ENCODE measurements around the gene MIA2.
"Not testable (repeated sequence)": the region's sequence is repeated elsewhere in the genome, so short reads cannot be mapped to it uniquely, and the experiment has no call there.

MIA2 gene

DNA sequence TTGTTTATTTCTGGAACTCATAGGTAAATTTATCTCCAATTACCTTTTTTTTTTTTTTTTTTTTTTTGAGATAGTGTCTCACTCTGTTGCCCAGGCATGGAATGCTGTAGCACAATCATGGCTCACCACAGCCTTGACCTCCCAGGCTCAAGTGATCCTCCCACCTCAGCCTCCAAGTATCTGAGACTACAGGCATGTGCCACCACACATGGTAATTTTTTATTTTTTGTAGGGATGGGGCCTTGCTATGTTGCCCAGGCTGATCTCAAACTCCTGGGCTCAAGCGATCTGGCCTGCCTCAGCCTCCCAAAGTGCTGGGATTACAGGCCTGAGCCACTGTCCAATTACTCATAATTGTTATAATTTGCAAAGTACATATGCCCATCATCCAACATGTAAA lies 13.2 kb upstream of the MIA2 start:
- H3K27ac Mint-ChIP-seq; H3K27me3 Mint-ChIP-seq (ENCODE audit: low read depth); H3K4me3 Mint-ChIP-seq; DNase-seq (ENCODE audit: low spot score); H3K36me3 Mint-ChIP-seq (ENCODE audit: low read depth); H3K9me3 Mint-ChIP-seq: not testable (repeated sequence)
- H3K4me1 Mint-ChIP-seq (ENCODE audit: low read depth), result peaks cover 20% of the 10 kb centered on the region

DNA sequence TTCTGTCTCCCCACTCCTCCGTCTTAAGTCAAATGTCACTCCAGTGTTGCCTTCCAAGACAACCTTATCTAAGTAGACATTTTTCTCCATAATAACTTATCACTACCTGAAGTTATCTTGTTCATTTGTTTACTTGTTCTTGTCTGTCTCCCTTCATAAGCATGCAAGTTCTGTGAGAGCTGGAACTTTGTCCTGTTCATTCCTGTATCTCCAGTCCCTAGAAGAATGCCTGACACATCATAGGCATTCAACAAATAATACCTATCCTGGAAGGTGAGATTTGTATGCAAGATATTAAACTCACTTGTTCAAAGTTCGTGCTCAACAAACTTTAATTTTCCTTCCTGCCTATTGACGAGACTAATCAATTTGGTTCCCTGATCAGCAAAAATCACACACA lies 5.7 kb upstream of the MIA2 start:
- Mint-ChIP-seq H3K4me1 (ENCODE audit: low read depth) (peaks cover 44% of the 10 kb centered on the region), H3K27me3 (ENCODE audit: low read depth) (no peaks in the 10 kb centered on the region), H3K9me3 (no peaks in the 10 kb centered on the region), H3K27ac (peak overlapping the region; percentile 97), H3K36me3 (ENCODE audit: low read depth) (peaks cover 5% of the 10 kb centered on the region), H3K4me3 (no peak overlapping the region)
- DNase-seq (ENCODE audit: low spot score), result no peak

DNA sequence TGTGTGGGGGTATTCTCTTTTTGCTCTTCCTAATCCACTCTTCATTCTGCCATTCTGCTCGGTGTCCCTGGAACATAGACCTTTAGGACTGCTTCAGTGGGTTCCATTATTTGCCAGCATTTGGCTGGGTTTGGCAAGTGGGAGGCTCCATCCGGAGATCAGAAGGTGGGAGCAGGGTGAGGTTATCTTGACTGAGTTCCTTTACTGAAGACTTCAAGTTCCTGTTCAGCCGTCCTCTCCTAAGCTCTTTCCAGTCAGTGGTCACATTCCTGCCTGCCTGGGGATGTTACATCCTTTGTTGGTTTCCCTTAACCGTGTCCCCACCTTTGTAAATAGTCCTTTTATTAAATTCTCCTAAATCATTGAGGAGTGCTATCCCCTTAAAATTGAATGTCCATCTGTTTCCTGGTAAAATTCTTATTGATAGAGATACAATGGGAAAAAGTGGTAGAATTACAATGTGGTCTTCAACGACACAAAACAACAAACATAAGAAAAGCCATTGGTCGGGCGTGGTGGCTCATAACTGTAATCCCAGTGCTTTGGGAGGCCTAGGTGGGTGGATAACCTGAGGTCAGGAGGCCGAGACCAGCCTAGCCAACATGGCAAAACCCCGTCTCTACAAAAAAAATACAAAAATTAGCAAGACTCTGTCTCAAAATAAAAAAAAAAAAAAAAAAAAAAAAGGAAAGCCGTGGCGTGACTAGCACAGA lies 5.0 kb upstream of the MIA2 start:
- H3K36me3 Mint-ChIP-seq (ENCODE audit: low read depth), result peaks cover 5% of the 10 kb centered on the region
- H3K4me1 Mint-ChIP-seq (ENCODE audit: low read depth), result peaks cover 46% of the 10 kb centered on the region
- peak overlapping the region; percentile 97 for H3K27ac Mint-ChIP-seq
- H3K9me3 Mint-ChIP-seq, result no peaks in the 10 kb centered on the region
- no peaks in the 10 kb centered on the region for H3K27me3 Mint-ChIP-seq (ENCODE audit: low read depth)
- no peak for DNase-seq (ENCODE audit: low spot score)
- H3K4me3 Mint-ChIP-seq, result peak overlapping the region; percentile 70

DNA sequence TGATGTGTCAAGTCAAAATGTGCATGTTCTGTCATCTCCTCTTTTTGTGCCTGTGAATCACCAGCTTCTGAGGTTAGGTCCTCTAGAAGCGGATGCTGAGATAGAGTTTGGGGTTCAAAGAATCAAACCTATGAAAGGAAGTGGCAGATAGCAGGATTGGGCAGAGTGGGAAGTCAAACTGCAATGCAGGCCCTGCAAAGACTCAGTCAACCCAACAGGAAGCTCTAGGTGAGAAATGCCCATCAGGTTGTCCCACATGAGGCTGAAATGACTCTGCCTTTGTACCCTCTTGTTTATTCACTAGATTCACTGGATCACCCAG lies 4.5 kb upstream of the MIA2 start:
- DNase-seq (ENCODE audit: low spot score), result peak; percentile 83
- Mint-ChIP-seq H3K4me3 (peak overlapping the region; percentile 18), H3K27me3 (ENCODE audit: low read depth) (no peaks in the 10 kb centered on the region), H3K27ac (peak overlapping the region; percentile 97), H3K36me3 (ENCODE audit: low read depth) (peaks cover 5% of the 10 kb centered on the region), H3K4me1 (ENCODE audit: low read depth) (peaks cover 46% of the 10 kb centered on the region), H3K9me3 (no peaks in the 10 kb centered on the region)

DNA sequence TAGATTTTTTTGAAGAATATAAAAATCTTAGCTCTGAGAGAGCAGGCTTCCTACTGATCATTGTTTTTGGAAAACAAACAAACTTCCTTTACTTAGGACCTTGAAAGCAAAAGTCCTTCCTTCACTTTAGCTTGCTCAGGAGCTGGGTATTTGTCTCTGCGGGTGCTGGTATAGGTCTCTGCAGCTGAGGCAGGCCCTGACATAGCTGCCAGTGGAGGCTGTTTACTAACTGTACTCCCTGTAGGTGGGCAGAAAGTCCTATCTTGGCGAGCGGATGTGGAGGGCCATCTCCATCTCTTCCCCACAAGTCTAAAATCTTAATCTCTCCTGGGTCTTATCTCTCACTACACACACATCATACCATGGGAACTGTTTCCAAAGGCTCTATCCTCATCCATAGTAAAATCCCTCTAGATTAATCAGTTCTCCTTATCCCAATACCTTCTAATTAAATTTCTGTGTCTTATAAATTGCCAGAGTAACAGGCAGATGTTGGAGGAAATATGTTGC lies 4.1 kb upstream of the MIA2 start:
- H3K27me3 Mint-ChIP-seq (ENCODE audit: low read depth), result no peaks in the 10 kb centered on the region
- H3K27ac Mint-ChIP-seq, result peak overlapping the region; percentile 97
- no peaks in the 10 kb centered on the region for H3K9me3 Mint-ChIP-seq
- DNase-seq (ENCODE audit: low spot score), result peak; percentile 10
- peaks cover 46% of the 10 kb centered on the region for H3K4me1 Mint-ChIP-seq (ENCODE audit: low read depth)
- H3K4me3 Mint-ChIP-seq, result peak overlapping the region; percentile 18
- peaks cover 5% of the 10 kb centered on the region for H3K36me3 Mint-ChIP-seq (ENCODE audit: low read depth)

DNA sequence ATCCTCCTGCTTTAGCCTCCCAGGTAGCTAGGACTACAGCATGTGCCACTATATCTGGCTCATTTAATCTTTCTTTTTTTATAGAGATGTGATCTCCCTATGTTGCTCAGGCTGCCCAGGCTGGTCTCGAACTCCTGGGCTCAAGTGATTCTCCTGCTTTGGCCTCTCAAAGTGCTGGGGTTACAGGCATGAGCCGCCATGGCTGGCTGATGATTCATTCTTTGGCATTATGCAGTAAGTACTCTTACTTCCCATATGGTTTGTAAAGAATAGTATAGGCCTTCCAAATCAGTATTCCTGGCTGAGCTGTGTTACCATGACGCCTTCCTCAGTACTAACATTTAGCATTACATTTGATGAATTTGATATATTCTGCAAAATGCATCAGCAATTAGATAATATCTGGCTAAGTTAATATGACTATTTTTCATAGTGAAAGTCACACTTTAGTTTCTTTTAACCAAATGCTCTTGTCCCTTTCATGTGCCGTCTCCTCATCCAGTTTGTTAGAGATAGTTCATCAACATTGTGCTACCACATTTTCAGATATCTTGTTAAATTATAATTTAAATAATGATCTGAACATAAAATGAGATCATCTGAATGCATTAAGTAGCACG lies 3.2 kb upstream of the MIA2 start:
- H3K27me3 Mint-ChIP-seq (ENCODE audit: low read depth), result no peaks in the 10 kb centered on the region
- no peaks in the 10 kb centered on the region for H3K9me3 Mint-ChIP-seq
- peaks cover 43% of the 10 kb centered on the region for H3K4me1 Mint-ChIP-seq (ENCODE audit: low read depth)
- no peak for DNase-seq (ENCODE audit: low spot score)
- peaks cover 5% of the 10 kb centered on the region for H3K36me3 Mint-ChIP-seq (ENCODE audit: low read depth)
- H3K27ac Mint-ChIP-seq, result peak overlapping the region; percentile 82
- peak overlapping the region; percentile 37 for H3K4me3 Mint-ChIP-seq

DNA sequence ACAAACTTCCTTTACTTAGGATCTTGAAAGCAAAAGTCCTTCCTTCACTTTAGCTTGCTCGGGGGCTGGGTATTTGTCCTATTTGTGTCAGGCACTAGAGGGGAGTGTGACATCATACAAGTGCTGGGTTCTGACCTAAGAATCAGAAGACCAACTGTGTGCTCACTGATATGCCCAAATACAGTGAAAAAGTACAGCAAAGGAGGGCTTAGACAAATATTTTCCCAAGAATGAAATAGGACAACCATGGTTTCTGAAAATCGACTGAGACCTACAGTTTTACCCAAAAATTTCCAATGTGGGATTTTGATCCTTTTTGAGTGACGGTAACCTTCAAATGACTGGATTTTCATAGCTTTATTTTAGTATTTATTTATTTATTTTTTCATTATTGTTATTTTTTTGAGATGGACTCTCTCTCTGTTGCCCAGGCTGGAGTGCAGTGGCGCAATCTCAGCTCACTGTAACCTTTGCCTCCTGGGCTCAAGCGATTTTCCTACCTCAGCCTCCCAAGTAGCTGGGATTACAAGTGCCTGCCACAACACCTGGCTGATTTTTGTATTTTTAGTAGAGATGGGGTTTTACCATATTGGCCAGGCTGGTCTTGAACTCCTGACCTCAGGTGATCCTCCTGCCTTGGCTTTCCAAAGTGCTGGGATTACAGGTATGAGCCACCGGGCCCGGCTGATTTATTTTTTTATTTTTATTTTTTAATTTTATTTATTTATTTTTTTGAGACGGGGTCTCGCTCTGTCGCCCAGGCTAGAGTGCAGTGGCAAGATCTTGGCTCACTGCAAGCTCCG lies 1.8 kb upstream of the MIA2 start:
- H3K9me3 Mint-ChIP-seq; H3K36me3 Mint-ChIP-seq (ENCODE audit: low read depth); H3K27me3 Mint-ChIP-seq (ENCODE audit: low read depth): not testable (repeated sequence)
- Mint-ChIP-seq H3K27ac (peak overlapping the region; percentile 69), H3K4me1 (ENCODE audit: low read depth) (peaks cover 52% of the 10 kb centered on the region), H3K4me3 (peak overlapping the region; percentile 17)
- DNase-seq (ENCODE audit: low spot score), result peak; percentile 16

DNA sequence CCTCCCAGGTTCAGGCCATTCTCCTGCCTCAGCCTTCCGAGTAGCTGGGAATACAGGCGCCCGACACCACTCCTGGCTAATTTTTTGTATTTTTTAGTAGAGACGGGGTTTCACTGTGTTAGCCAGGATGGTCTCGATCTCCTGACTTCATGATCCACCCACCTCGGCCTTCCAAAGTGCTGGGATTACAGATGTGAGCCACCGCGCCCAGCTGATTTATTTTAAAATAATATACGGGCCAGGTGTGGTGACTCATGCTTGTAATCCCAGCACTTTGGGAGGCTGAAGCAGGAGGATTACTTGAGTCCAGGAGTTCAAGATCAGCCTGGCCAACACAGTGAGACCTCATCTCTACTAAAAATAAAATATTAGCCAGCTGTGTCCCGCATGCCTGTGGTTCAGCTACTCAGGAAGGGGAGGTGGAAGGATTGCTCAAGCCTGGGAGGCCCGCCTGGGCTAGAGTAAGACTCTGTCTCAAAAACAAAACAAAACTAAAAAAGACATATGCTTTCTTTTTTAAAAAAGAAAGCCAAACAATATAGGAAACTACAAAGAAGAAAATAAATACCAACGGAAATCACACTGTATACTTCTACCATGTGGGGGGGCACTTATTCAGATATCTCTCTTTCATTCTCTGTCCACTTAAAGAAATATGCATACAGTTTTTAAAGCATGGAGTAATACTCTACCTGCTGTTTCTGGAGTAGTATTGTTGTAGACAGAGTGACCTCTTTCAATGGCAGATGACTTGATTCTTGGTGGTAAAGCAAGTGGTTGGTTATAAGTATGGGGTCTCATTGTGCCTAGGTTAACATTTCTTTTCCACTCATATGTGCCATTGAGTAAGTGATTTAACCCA lies 930 bp upstream of the MIA2 start:
- DNase-seq (ENCODE audit: low spot score), result no peak
- Mint-ChIP-seq H3K4me3 (peak overlapping the region; percentile 28), H3K4me1 (ENCODE audit: low read depth) (peaks cover 49% of the 10 kb centered on the region), H3K36me3 (ENCODE audit: low read depth) (peaks cover 3% of the 10 kb centered on the region), H3K27ac (peak overlapping the region; percentile 82), H3K9me3 (no peaks in the 10 kb centered on the region), H3K27me3 (ENCODE audit: low read depth) (no peaks in the 10 kb centered on the region)

DNA sequence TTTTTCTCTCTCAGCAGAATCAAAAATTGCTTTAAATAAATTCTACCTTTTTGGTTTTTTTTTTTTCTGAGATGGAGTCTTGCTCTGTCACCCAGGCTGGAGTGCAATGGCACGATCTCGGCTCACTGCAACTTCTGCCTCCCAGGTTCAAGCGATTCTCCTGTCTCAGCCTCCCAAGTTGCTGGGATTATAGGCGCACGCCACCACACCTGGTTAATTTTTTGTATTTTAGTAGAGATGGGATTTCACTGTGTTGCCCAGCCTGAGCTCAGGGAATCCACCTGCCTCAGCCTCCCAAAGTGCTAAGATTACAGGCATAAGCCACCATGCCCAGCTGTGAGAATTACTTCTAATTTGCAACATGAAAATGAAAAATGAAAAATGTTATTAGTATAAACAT lies 1.3 kb downstream of the MIA2 start:
- not testable (repeated sequence) for H3K27ac Mint-ChIP-seq; H3K4me3 Mint-ChIP-seq; DNase-seq (ENCODE audit: low spot score); H3K27me3 Mint-ChIP-seq (ENCODE audit: low read depth); H3K36me3 Mint-ChIP-seq (ENCODE audit: low read depth); H3K9me3 Mint-ChIP-seq
- peaks cover 29% of the 10 kb centered on the region for H3K4me1 Mint-ChIP-seq (ENCODE audit: low read depth)

DNA sequence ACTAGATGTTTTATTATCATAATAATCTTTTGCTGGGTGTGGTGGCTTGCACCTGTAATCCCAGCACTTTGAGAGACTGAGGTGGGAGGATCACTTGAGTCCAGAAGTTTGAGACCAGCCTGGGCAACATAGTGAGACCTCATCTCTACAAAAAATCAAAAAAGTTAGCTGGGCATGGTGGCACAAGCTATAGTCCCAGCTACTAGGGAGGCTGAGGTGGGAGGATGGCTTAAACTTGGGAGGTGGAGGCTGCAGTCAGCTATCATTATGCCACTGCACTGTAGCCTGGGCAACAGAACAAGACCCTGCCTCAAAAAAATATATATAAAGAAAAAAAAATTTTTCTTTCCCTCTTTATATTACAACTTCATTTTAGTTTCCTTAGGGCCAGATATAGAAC lies 1.8 kb downstream of the MIA2 start:
- not testable (repeated sequence) for H3K27me3 Mint-ChIP-seq (ENCODE audit: low read depth); H3K9me3 Mint-ChIP-seq; H3K27ac Mint-ChIP-seq; H3K36me3 Mint-ChIP-seq (ENCODE audit: low read depth); H3K4me3 Mint-ChIP-seq; DNase-seq (ENCODE audit: low spot score)
- H3K4me1 Mint-ChIP-seq (ENCODE audit: low read depth), result peaks cover 27% of the 10 kb centered on the region

DNA sequence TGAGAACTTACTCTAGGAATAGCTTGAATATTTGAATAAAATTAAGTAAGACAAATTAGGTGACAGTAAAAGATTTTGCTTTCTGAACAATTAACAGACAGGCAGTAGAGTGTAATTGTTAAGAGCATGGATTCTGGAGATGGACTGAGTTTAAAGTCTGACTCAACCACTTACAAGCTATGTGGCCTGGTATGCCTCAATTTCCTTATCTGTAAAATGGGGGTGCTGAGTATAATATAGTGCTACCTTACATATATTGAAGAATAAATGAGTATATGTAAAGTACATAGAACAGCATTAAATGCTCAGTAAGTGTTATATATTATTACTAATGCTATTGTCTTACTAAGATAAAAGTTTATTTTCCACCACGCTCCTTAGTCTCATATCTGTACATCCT lies 7.1 kb downstream of the MIA2 start:
- no peak for DNase-seq (ENCODE audit: low spot score)
- no peak overlapping the region for H3K4me3 Mint-ChIP-seq
- peaks cover 8% of the 10 kb centered on the region for H3K4me1 Mint-ChIP-seq (ENCODE audit: low read depth)
- no peaks in the 10 kb centered on the region for H3K27me3 Mint-ChIP-seq (ENCODE audit: low read depth)
- no peak overlapping the region for H3K27ac Mint-ChIP-seq
- H3K36me3 Mint-ChIP-seq (ENCODE audit: low read depth), result no peaks in the 10 kb centered on the region
- H3K9me3 Mint-ChIP-seq, result no peaks in the 10 kb centered on the region

DNA sequence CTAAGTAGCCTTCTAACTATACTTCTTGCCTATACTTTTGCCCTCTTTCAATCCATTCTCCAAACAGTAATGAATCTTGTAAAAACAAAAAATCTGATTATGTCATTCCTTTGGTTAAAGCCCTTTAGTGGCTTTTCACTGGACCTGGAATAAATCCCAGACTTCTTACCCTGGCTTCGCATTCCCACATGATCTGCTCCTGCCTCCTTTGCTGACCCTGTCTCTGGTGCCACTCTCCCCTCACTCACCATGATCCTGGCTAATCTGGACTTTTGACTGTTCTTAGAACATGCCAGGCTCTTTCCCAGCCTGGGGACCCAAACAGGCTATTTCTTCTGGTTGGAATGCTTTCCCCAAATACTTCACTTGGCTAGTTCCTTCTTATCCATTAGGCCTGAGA lies 7.9 kb downstream of the MIA2 start:
- no peak overlapping the region for H3K4me3 Mint-ChIP-seq
- no peaks in the 10 kb centered on the region for H3K36me3 Mint-ChIP-seq (ENCODE audit: low read depth)
- no peak overlapping the region for H3K27ac Mint-ChIP-seq
- H3K9me3 Mint-ChIP-seq, result no peaks in the 10 kb centered on the region
- H3K27me3 Mint-ChIP-seq (ENCODE audit: low read depth), result no peaks in the 10 kb centered on the region
- no peak for DNase-seq (ENCODE audit: low spot score)
- peaks cover 2% of the 10 kb centered on the region for H3K4me1 Mint-ChIP-seq (ENCODE audit: low read depth)

DNA sequence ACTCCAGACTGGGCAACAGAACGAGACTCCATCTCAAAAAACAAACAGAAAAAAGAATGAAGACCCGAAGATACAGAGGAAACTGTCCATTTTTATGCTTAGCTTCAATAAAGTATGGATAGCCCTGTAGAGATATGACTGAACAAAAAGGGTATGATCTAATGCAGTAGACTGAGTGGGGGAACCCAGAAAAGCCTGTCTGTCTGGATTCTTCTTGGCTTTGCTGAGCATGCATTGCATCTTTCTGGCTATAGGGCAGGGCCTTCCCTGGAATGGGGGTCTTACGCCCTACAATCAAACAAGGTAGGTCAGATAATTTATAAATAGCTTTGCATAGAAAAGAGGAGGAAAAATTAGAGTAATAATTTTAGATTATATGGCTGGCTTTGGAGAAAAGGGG lies 10.1 kb downstream of the MIA2 start:
- H3K4me1 Mint-ChIP-seq (ENCODE audit: low read depth), result no peaks in the 10 kb centered on the region
- H3K27ac Mint-ChIP-seq, result no peak overlapping the region
- H3K9me3 Mint-ChIP-seq, result no peaks in the 10 kb centered on the region
- H3K27me3 Mint-ChIP-seq (ENCODE audit: low read depth), result peaks cover 10% of the 10 kb centered on the region
- DNase-seq (ENCODE audit: low spot score), result no peak
- H3K4me3 Mint-ChIP-seq, result no peak overlapping the region
- H3K36me3 Mint-ChIP-seq (ENCODE audit: low read depth), result no peaks in the 10 kb centered on the region
